ENCODE measurements around the gene NPFFR1. TPM values are rescaled to one million over a fixed set of nuclear protein-coding genes. Genes with fewer than 3 reads are reported as not detected.

The NPFFR1 gene
- total RNA-seq, 2 experiments from 2014 or later = 0.02 TPM; not detected in 1

Other genes starting within 250 kb of the NPFFR1 start
- 1 to 10 TPM; 4.1 to 4.8 TPM for gene MACROH2A2, start 231.2 kb downstream of the NPFFR1 start, total RNA-seq
- 1 to 10 TPM; 5.3 to 7.1 TPM for gene AIFM2, start 151.2 kb downstream of the NPFFR1 start, total RNA-seq
- 10 to 100 TPM; 10.9 to 12.1 TPM for gene TYSND1, start 137.3 kb downstream of the NPFFR1 start, total RNA-seq
- 10 to 100 TPM; 91.9 to 94.8 TPM for gene SAR1A, start 113.5 kb downstream of the NPFFR1 start, total RNA-seq
- gene PPA1, start 50.6 kb downstream of the NPFFR1 start, total RNA-seq = 100 to 1,000 TPM; 359 to 368 TPM
- 10 to 100 TPM; 10.6 to 12.0 TPM for gene LRRC20, start 98.6 kb upstream of the NPFFR1 start, total RNA-seq
- gene EIF4EBP2, start 120.1 kb upstream of the NPFFR1 start, total RNA-seq = 10 to 100 TPM; 27.1 to 27.5 TPM
- gene NODAL, start 157.7 kb upstream of the NPFFR1 start, total RNA-seq = not detected
- under 1 TPM; 0.41 to 0.48 TPM for gene PALD1, start 194.8 kb upstream of the NPFFR1 start, total RNA-seq